Stimulated activated CD4-positive, alpha-beta T cell treated with anti-CD3 and anti-CD28 coated beads, Interleukin-12 subunit alpha, Interleukin-12 subunit beta, amount 100 ng/mL, for 4 hours (primary cell): ENCODE results near the gene GRIK5.
"Not testable (repeated sequence)": the region's sequence is repeated elsewhere in the genome, so short reads cannot be mapped to it uniquely, and the experiment has no call there.

ENCODE experiments used
- DNase-seq: peaks from one replicate; pipeline ENCODE4 v3.0.0-alpha.2; 2020

GRIK5 gene

GRCh38 chr19:42042455-42043170 lies 27.4 kb downstream of the GRIK5 start:
- DNase-seq: no peak

- DNase-seq: not testable (repeated sequence)
These were observed 29.5 kb downstream of the GRIK5 start for GRCh38 chr19:42040491-42040890.

GRCh38 chr19:42040031-42040430 lies 30.0 kb downstream of the GRIK5 start:
- no peak for DNase-seq

GRCh38 chr19:42038666-42039065 lies 31.3 kb downstream of the GRIK5 start:
- no peak for DNase-seq

DNA sequence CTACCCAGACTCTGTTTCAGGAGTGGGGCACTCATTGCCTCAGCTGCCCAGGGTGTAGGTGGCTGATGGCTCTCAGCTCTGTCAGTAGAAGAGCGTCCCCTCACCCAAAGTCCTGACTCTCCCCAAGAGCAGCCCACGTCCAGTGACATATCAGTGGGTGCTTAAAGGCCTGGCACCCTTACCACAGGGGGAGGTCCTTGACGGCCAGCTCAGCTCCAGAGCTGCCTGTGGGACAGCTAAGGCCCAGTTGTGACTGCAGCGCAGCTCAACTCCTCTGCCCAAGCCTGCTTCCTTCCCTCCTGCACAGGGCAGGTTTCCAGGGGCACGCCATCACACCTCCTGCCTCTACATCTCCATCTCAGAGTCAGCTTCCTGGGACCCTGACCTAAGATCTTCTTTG lies 32.4 kb downstream of the GRIK5 start:
- no peak for DNase-seq

- peak; percentile 50 for DNase-seq
These were observed 35.2 kb downstream of the GRIK5 start for GRCh38 chr19:42034640-42035391.

GRCh38 chr19:42033413-42033812 lies 36.6 kb downstream of the GRIK5 start:
- no peak for DNase-seq

DNA sequence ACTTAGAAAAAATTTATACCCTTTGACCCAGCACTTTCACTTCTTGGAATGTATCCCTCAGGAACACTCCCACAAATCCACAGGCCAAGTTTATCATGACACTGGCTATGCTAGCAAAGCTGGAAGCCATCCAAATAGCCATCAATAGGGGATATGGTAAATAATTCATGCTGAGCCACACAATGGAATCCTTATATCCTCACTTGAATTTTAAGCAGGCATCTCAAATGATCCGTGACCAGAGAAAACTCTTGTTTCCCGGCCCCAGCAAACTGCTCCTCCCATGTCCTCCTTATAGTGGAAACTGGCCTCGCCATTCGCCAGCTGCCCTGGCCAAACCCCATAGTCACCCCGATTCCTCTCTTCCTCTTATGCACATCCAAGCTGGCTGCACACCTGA lies 37.6 kb downstream of the GRIK5 start:
- no peak for DNase-seq

DNA sequence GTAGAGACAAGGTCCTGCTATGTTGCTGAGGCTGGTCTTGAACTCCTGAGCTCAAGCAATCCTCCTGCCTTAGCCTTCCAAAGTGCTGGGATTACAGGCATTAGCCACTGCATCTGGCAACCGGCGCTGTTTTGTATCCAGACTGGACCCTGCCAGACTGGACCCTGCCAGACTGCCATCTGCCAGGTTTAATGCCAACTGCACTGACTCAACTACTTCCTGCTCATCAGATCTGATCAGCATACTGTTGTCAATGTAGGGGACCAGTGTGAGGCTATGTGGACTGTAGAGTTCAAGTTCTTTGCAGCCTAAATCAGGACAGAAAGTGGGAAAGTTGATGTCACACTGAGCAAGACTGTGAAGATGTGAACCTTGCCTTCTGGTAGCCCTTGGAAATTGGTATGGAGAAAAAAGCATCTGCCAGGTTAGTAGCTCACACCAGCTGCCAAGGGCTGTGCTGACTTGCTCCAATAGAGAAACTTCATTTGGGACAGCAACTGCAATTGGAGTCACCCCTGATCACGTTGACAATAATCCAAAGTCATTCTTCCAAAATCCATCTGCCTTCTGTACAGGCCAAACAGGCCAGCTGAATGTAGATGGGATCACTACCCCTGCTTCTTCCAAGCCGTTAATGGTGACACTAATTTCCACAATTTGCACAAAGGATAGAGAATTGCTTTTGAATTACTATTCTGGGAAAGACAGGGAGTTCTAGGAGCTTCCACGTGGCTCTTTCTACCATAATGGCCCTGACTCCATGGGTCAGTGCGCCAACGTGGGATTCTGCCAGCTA lies 39.2 kb downstream of the GRIK5 start:
- DNase-seq: no peak

DNA sequence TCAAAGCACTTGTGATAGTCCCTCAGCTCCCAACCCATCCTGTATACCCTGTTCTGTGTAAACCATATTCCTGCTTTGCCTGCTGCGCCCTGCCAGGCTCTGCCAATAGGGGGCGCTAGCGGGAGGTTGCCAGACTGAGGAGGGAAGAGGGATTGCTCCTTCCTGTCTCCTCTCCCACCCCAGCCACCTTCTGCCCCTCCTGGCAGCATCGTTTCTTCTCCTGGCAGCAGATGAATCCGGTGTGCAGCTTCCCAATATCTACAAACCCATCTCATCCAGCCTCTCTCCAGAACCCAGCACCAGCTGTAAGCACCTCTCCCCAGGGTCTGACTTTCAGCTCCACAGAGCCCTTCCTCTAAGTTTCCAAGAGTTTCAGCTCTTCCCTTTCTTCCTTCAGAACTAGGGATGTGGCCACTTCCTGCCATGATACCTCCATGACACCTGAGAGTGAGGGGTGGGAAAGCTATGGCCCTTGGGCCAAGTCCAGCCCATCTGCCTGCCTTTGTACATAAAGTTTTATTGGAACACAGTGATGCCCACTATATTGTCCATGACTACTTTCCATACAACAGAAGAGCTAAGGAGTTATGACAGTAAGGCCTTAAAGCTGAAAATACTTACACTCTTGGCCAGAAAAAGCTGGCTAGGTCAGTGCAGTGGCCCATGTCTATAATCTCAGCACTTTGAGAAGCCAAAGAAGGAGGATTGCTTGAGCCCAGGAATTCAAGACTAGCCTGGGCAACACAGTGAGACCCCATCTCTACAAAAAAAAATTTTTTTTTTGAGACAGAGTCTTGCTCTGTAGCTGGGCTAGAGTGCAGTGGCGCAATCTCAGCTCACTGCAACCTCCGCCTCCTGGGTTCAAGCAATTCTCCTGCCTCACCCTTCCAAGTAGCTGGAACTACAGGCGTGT lies 41.4 kb downstream of the GRIK5 start:
- DNase-seq: peak; percentile 13

GRCh38 chr19:42024622-42025111 lies 45.3 kb downstream of the GRIK5 start:
- DNase-seq: no peak

DNA sequence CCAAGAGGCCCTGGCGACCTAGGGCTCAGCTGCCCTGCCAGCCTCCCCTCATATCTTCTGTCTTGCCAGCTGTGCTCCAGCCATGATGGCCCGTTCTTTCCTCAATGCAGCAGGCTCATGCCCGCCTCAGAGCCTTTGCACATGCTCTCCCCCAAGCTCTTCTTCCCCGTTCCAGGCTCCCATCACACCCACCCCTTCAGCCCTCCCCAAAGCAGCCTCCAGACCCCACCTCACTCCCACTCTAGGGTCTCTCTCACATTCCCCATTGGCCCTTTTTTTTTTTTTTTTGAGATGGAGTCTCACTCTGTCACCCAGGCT lies 46.1 kb downstream of the GRIK5 start:
- DNase-seq: no peak

DNA sequence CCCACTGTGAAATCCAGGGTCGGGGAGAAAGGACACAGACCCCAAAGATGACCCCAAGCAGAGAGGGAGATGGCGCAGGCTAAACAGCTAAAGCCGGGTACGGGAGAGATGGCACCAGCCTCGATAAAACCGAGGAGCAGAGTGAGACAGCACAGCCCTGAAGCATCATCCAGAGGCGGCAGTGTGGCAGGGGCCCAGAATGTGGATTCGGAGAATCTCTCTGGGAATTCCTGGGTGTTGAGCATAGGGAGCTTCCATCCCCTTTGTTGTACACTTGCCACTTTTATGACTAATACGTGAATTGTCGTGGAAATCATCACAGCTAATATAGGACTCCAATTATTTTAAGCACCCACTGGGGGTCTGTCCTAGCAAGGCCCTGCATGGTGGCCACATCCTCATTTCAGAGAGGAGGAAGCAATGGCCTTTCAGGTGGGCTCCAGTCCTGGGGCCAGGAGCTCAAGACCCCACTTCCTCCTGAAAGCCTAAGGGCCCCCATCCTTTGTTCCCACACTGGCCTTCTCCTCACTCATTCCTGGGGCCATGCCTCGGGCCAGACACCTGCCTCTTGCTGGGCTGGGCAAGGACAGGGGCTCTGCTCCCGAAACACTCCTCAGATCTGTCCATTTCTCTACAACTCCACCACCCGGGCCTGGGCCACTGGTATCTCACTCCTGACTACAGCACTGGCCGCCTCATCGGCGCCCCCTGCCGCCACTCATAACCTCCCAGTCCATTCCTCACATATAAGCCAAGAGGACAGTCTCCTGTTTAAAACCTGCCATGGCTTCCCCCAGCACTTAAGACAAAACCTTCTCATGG lies 46.7 kb downstream of the GRIK5 start:
- DNase-seq: no peak

DNA sequence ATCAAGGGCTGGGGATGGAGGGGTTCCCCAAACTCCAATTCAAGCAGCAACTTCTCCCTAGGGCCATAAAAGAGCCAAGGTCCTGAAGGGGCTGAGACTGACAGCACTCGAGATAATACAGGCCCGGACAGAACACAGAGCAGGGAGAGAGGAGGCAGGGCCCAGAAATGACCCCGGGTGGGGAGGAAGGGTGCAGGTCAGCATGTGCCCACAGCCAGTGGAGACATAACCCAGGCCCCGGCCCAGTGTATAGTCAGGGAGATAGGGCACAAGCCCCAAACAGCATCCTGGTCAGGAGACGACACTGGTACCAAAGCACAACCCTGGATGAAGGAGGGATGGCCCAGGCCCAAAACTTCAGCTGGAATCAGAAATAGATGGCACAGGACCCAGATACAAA lies 47.4 kb downstream of the GRIK5 start:
- DNase-seq: no peak

GRCh38 chr19:42021185-42021584 lies 48.8 kb downstream of the GRIK5 start:
- no peak for DNase-seq

- no peak for DNase-seq
These were observed 51.4 kb downstream of the GRIK5 start for GRCh38 chr19:42018503-42019193.

DNA sequence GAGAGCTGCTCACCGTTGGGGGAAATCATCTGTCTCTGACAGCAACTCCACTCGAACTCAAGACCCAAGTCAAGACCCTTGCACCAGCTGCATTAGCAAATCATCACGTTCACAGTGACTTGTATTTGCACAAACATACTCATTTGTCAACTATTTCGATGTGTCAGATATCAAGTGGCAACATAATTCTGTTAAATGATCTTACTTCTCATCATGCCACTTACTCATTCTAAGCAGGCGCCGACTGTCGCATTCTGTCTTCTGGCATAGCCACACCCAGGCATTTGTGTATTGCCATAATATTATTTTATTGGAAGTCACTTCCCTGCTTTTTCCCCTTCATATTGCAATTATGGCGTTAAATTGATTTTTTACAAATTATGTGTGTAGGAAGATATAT lies 53.0 kb downstream of the GRIK5 start:
- DNase-seq: no peak

DNA sequence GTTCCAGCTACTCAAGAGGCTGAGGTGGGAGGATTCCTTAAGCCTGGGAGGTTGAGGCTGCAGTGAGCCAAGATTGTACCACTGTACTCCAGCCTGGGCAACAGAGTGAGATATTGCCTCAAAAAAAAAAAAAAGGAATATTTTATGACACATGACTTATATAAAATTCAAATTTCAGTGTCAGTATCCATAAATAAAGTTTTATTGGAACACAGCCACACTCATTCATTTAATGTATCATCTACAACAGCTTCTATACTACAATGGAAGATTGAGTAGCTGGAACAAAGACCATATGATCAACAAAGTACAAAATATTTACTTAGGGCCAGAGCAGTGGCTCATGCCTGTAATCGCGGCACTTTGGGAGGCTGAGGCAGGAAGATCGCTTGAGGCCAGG lies 57.3 kb downstream of the GRIK5 start:
- not testable (repeated sequence) for DNase-seq

DNA sequence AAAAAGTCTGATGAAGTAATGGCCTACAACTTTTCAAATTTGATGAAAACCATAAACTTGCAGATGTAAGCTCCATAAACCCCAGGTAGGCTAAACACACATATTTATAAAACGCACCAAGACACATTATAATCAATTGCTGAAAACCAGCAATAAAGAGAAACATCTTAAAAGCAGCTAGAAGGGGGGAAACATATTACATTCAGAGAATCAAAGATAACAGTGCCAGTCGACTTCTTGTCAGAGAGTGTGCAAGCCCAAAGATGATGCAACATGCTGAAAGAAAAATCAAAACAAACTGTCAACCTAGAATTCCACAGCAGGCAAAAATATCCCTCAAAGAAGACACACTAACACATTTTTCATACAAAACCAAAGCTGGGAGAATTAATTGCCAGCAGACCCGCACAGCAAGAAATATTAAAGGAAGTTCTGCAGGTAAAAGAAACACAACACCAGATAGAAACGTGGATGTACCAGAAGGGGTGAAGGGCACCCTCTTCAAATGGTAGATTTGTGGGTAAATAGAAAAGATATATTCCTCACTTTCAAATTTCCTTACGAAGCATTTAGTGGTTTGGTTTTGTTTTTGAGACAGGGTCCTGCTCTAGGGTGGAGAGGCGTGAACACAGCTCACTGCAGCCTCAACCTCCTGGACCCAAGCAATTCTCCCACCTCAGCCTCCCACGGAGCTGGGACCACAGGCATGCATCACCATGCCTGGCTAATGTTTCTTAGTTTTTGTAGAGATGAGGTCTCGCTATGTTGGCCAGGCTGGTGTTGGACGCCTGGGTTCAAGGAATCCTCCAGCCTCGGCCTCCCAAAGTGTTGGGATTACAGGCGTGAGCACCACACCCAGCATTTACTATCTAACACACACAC lies 59.5 kb downstream of the GRIK5 start:
- no peak for DNase-seq

DNA sequence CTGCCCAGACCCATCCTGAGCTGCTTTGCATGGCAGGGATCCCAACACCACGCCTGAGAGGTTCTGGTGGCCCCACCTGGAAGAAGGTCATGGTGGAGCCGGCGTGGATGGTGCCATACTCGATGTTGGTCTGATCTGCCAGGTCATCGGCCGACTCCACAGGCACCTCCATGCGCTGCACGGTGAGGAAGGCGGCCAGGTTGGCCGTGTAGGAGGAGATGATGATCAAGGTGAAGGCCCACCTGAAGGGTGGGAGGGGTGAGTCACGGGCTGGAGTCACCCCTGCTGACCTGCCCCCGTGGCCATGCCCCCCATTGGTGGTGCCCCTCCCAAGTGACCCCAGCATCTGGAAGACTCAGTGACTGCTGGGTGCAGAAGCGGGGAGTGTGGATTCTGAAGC lies 63.4 kb downstream of the GRIK5 start:
- DNase-seq: no peak
